Hepatocyte (in vitro differentiated cells): Measurements from ENCODE around the gene F2RL2.

Experiments
- CTCF ChIP-seq: fragments of 200-600 bp; sonication (generic); IDR thresholded peaks from 2 replicates; pipeline ENCODE4 v1.5.1; 2016; ENCODE audit warnings: antibody characterized with exemption, mild to moderate bottlenecking; ENCODE audit not compliant: poor library complexity
- EZH2 ChIP-seq: fragments of 200-600 bp; sonication (generic); IDR thresholded peaks from 2 replicates; pipeline ENCODE4 v1.6.1; 2016; ENCODE audit warnings: antibody characterized with exemption, mild to moderate bottlenecking, borderline replicate concordance
- EZH2phosphoT487 ChIP-seq: fragments of 200-600 bp; sonication (generic); IDR thresholded peaks from one replicate; pipeline ENCODE4 v1.6.1; 2018; ENCODE audit warnings: antibody characterized with exemption, mild to moderate bottlenecking, low read depth, moderate library complexity; ENCODE audit not compliant: unreplicated experiment, severe bottlenecking

- no peak for TF ChIP-seq EZH2phosphoT487
- no peak for TF ChIP-seq CTCF
- TF ChIP-seq EZH2: no peak
Measured at GRCh38 chr5:76617675-76618074, 5.5 kb downstream of the F2RL2 start.
